ENCODE data around the gene NTNG1.

DNA sequence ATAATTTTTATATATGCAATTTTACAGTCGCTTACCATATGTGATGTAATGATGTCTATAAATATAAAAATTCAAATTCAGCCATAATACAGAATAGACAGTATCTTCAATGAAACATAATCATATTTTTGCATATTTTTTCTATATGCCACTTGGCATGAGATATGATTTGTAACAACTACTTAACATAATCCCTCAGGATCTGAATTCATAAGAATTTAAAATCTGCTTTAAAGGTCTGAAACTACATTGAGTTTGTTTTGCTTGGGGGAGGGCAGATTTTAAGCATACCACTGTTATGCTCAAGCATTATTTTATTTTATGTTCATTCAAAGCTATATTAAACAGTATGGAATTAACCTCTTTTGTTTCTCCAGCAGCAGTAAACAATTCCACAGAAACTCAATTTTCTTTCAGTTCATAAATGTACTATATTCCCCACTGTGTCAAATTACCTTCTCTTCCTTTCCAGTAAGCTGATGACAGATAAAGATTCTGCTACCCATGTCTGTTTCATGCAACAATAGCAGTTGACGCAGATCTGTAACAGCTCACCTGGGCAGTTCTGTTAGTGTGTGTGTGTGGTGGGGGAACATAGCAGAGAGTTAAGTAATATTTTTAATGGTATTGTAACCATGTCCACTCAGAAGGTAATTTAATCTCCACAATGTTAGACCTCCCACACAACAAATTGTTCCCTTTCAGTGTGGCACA lies 224.8 kb downstream of the NTNG1 start:
- TF ChIP-seq TAF1 (IDR thresholded peaks at IDR 0.05; ENCODE audit: borderline replicate concordance, insufficient read depth, low read length): no peak
- no peak for TF ChIP-seq SIN3A (IDR thresholded peaks at IDR 0.05; ENCODE audit: borderline replicate concordance, insufficient read depth, low read length)
